Parathyroid adenoma (tissue), 2 donors: ENCODE results near the gene GPR18.
A peak's percentile ranks its signal among the peaks of the same experiment; 100 is the strongest.
"Not testable (repeated sequence)": the region's sequence is repeated elsewhere in the genome, so short reads cannot be mapped to it uniquely, and the experiment has no call there.

Experiments
- H2AFZ ChIP-seq: fragments of 300-600 bp; sonication (generic); one replicate; pipeline ENCODE4 v1.7.0; 2017; ENCODE audit warnings: antibody characterized with exemption, mild to moderate bottlenecking
- H3K27ac ChIP-seq: fragments of 300-600 bp; sonication (generic); one replicate; pipeline ENCODE4 v1.7.0; 2017
- H3K27me3 ChIP-seq: fragments of 300-600 bp; sonication (generic); one replicate; pipeline ENCODE4 v1.7.0; 2017; ENCODE audit warnings: low read length; ENCODE audit not compliant: control insufficient read depth, insufficient read depth
- H3K36me3 ChIP-seq: fragments of 300-600 bp; sonication (generic); one replicate; pipeline ENCODE4 v1.7.0; 2017; ENCODE audit warnings: low read length; ENCODE audit not compliant: control insufficient read depth, insufficient read depth
- H3K4me1 ChIP-seq: fragments of 300-600 bp; sonication (generic); one replicate; pipeline ENCODE4 v1.7.0; 2017; ENCODE audit warnings: control low read depth
- H3K4me2 ChIP-seq: fragments of 300-600 bp; sonication (generic); one replicate; pipeline ENCODE4 v1.7.0; 2017; ENCODE audit warnings: low read length
- H3K4me3 ChIP-seq: fragments of 300-600 bp; sonication (generic); one replicate; pipeline ENCODE4 v1.7.0; 2017; ENCODE audit warnings: low read depth, low read length
- H3K79me2 ChIP-seq: fragments of 300-600 bp; sonication (generic); one replicate; pipeline ENCODE4 v1.7.0; 2017; ENCODE audit warnings: control low read depth
- H3K9ac ChIP-seq: fragments of 300-600 bp; sonication (generic); one replicate; pipeline ENCODE4 v1.7.0; 2017; ENCODE audit warnings: mild to moderate bottlenecking
- H3K9me3 ChIP-seq: fragments of 300-600 bp; sonication (generic); one replicate; pipeline ENCODE4 v1.7.0; 2017; ENCODE audit warnings: low read length; ENCODE audit not compliant: control insufficient read depth
- CTCF ChIP-seq: fragments of 300-600 bp; sonication (generic); IDR thresholded peaks from one replicate; pipeline ENCODE4 v1.7.0; 2017; ENCODE audit warnings: antibody characterized with exemption, mild to moderate bottlenecking
- donor health status: primary hyperparathyroidism.

Gene GPR18

DNA sequence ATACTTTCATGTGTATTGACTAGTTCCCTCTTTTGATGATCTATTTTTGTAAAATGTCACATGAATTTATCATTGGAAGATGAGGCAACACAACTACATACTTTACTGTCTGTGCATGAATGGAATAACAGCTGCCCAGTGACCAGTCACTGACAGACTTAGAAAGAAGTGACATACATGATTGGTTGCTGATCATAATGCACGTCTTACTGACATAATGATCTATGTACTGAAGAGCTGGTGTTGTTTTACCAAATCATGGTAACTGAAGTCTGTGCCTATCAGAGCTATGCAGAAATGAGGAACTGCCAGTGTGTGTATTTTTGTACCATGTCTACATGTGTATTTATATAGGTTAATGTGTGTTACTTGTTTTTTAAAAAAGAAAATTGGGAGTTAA is 26.5 kb downstream of the GPR18 start:
- no peak overlapping the region for H3K9ac ChIP-seq
- no peak overlapping the region for H3K4me3 ChIP-seq
- TF ChIP-seq CTCF, result no peak
- no peak overlapping the region for H3K27ac ChIP-seq
- H3K9me3 ChIP-seq, result no peaks in the 10 kb centered on the region
- peaks cover 3% of the 10 kb centered on the region for H3K79me2 ChIP-seq
- no peaks in the 10 kb centered on the region for H3K27me3 ChIP-seq
- H2AFZ ChIP-seq, result no peak overlapping the region
- no peaks in the 10 kb centered on the region for H3K36me3 ChIP-seq
- peaks cover 4% of the 10 kb centered on the region for H3K4me1 ChIP-seq
- H3K4me2 ChIP-seq, result no peak overlapping the region

DNA sequence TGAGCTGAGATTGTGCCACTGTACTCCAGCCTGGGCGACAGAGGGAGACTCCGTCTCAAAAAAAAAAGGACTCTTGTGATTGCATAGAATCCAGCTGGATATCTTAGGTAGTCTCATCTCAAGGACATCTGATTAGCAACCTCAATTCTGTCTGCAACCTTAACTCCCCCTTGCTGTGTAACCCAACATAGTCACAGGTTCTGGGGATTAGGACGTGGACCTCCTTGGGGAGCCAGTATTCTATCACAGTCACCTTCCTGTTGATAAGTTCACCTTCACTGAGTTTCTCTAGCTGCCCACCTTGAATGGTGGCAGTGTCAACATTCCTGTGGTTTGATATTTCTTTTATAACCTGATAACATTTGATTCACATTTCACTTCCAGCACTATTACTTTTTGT is 27.2 kb downstream of the GPR18 start:
- peaks cover 4% of the 10 kb centered on the region for H3K4me1 ChIP-seq

GRCh38 chr13:99230588-99230987 is 27.6 kb downstream of the GPR18 start:
- not testable (repeated sequence) for H3K36me3 ChIP-seq, H3K9ac ChIP-seq, H3K79me2 ChIP-seq, H3K27me3 ChIP-seq, H3K4me3 ChIP-seq, H3K4me2 ChIP-seq, H3K4me1 ChIP-seq, H2AFZ ChIP-seq, H3K9me3 ChIP-seq, H3K27ac ChIP-seq

More for the DNA sequence above, 27.2 kb downstream of the GPR18 start:
- Histone ChIP-seq H3K4me2 (no peak overlapping the region), H3K36me3 (no peaks in the 10 kb centered on the region), H3K79me2 (peaks cover 5% of the 10 kb centered on the region), H3K9me3 (no peaks in the 10 kb centered on the region), H3K27me3 (no peaks in the 10 kb centered on the region), H3K4me3 (no peak overlapping the region), H2AFZ (no peak overlapping the region), H3K9ac (no peak overlapping the region), H3K27ac (no peak overlapping the region)
- TF ChIP-seq CTCF, result no peak

GRCh38 chr13:99228737-99229691 is 29.2 kb downstream of the GPR18 start:
- TF ChIP-seq CTCF, result no peak

GRCh38 chr13:99227909-99228688 is 30.1 kb downstream of the GPR18 start:
- Histone ChIP-seq H3K4me2 (no peak overlapping the region), H3K4me3 (no peak overlapping the region), H2AFZ (no peak overlapping the region), H3K9me3 (no peaks in the 10 kb centered on the region), H3K36me3 (peaks cover 1% of the 10 kb centered on the region), H3K27me3 (no peaks in the 10 kb centered on the region), H3K4me1 (peaks cover 4% of the 10 kb centered on the region), H3K79me2 (peaks cover 6% of the 10 kb centered on the region), H3K9ac (no peak overlapping the region), H3K27ac (no peak overlapping the region)
- TF ChIP-seq CTCF, result no peak

More at GRCh38 chr13:99228737-99229691, 29.2 kb downstream of the GPR18 start:
- Histone ChIP-seq H3K79me2 (peaks cover 9% of the 10 kb centered on the region), H3K4me1 (peaks cover 4% of the 10 kb centered on the region), H3K4me3 (no peak overlapping the region), H3K27ac (peak overlapping the region; percentile 24), H3K4me2 (no peak overlapping the region), H3K9me3 (no peaks in the 10 kb centered on the region), H3K27me3 (no peaks in the 10 kb centered on the region), H3K36me3 (no peaks in the 10 kb centered on the region), H2AFZ (no peak overlapping the region), H3K9ac (no peak overlapping the region)
